K562 (cell line): Measurements from ENCODE around the gene GOLIM4. TPM values are rescaled to one million over a fixed set of nuclear protein-coding genes. Genes with fewer than 3 reads are reported as not detected.

Experiments used
- ATAC-seq: fragments of 200-7000 bp; cut with Tn5 transposase; 3 replicates; pipeline ENCODE4 v1.9.1; 2020; ENCODE audit warnings: moderate library complexity
- BruUV-seq: library from RNA; stranded (reverse); fragments of 400-500 nt; replicated peaks from 2 replicates; lab custom pipeline; 2021; lab: Mats Ljungman, UMichigan
- CTCF ChIA-PET: fragments of 300-600 bp; formaldehyde crosslinking; extraction: SDS; loops from one replicate; lab custom pipeline; 2021; ENCODE audit warnings: low intra/inter-chr PET ratio; lab: Yijun Ruan, JAX
- POLR2A ChIA-PET: fragments of 300-600, 350-650 bp; sonication (Branson Sonifier 250); formaldehyde crosslinking; extraction: SDS; loops from one replicate; lab custom pipeline; 2021; ENCODE audit warnings: antibody characterized with exemption, inconsistent platforms; lab: Yijun Ruan, JAX
- DNase-seq, 4 experiments: peaks; one replicate each; pipeline versions ENCODE4 v3.0.0 to v3.0.0-alpha.2; 2011 to 2018; ENCODE audit warnings: low spot score in 3 of 4, mixed read lengths in 3 of 4; ENCODE audit errors: extremely low read depth in 1 of 4
- FAIRE-seq: peaks from 2 replicates; lab custom pipeline; 2011; peaks lifted over from hg19 to GRCh38; lab: Jason Lieb, UNC
- H2AFZ ChIP-seq: 2 replicates; pipeline ENCODE4 v1.6.0; 2011; ENCODE audit warnings: low read depth, low read length, control low read depth, inconsistent platforms
- H3K27ac ChIP-seq: fragments of 200-600 bp; 3 replicates; pipeline ENCODE4 v1.8.0; 2011; ENCODE audit warnings: low read depth, mild to moderate bottlenecking, control low read depth, inconsistent platforms, low read length, moderate library complexity, mixed read lengths; ENCODE audit errors: extremely low read depth
- H3K27me3 ChIP-seq, 2 experiments: fragments of 300-600 bp in 1 of 2; 2 replicates in 1 of 2; 3 replicates in 1 of 2; pipeline versions ENCODE4 v1.6.0 to v1.8.0; 2011; ENCODE audit warnings: inconsistent platforms in 2 of 2, low read length in 2 of 2, mild to moderate bottlenecking in 1 of 2, mixed read lengths in 1 of 2, moderate library complexity in 1 of 2; ENCODE audit not compliant: control insufficient read depth in 2 of 2, insufficient read depth in 2 of 2
- H3K36me3 ChIP-seq: fragments of 300-600 bp; 3 replicates; pipeline ENCODE4 v1.8.0; 2011; ENCODE audit warnings: mild to moderate bottlenecking, low read length, inconsistent platforms; ENCODE audit not compliant: control insufficient read depth, insufficient read depth
- H3K4me1 ChIP-seq, 2 experiments: fragments of 200-600 bp in 1 of 2; replicated peaks in 1 of 2; 2 replicates in 1 of 2; 3 replicates in 1 of 2; pipeline versions ENCODE4 v1.5.1 to v1.8.0; 2011; ENCODE audit warnings: inconsistent platforms in 2 of 2, low read length in 2 of 2, mild to moderate bottlenecking in 1 of 2, mixed read lengths in 1 of 2, moderate library complexity in 1 of 2; ENCODE audit not compliant: control insufficient read depth in 2 of 2, insufficient read depth in 2 of 2
- H3K4me2 ChIP-seq: 2 replicates; pipeline ENCODE4 v1.6.1; 2011; ENCODE audit warnings: low read length, control low read depth, inconsistent platforms, mixed read lengths; ENCODE audit not compliant: insufficient read depth
- H3K4me3 ChIP-seq: fragments of 200-600 bp; sonication (generic), shearing (Covaris generic); 2 replicates; pipeline ENCODE4 v1.5.1; 2016; ENCODE audit warnings: control low read depth, inconsistent platforms
- H3K79me2 ChIP-seq: fragments of 200-600 bp; 3 replicates; pipeline ENCODE4 v1.8.0; 2011; ENCODE audit warnings: low read length, inconsistent platforms; ENCODE audit not compliant: control insufficient read depth, insufficient read depth
- H3K9ac ChIP-seq, 2 experiments: 2 replicates each; pipeline versions ENCODE4 v1.6.0 to v1.6.1; 2011; ENCODE audit warnings: low read depth in 2 of 2, low read length in 2 of 2, control low read depth in 1 of 2, inconsistent platforms in 1 of 2, mild to moderate bottlenecking in 1 of 2, mixed read lengths in 1 of 2; ENCODE audit not compliant: insufficient read depth in 1 of 2
- H3K9me1 ChIP-seq: one replicate; pipeline ENCODE4 v1.6.0; 2011; ENCODE audit warnings: inconsistent platforms, mild to moderate bottlenecking, low read length, moderate library complexity; ENCODE audit not compliant: control insufficient read depth, insufficient read depth
- H3K9me3 ChIP-seq: replicated peaks from 2 replicates; pipeline ENCODE4 v1.5.1; 2011; ENCODE audit warnings: low read depth, low read length, inconsistent platforms; ENCODE audit not compliant: control insufficient read depth, insufficient read depth
- H4K20me1 ChIP-seq: replicated peaks from 2 replicates; pipeline ENCODE4 v1.6.1; 2011; ENCODE audit warnings: low read length, inconsistent platforms, mixed read lengths; ENCODE audit not compliant: control insufficient read depth, insufficient read depth
- ARID4B ChIP-seq: sonication (generic); formaldehyde crosslinking; IDR thresholded peaks from 2 replicates; pipeline ENCODE4 v1.8.0; 2022; ENCODE audit warnings: mild to moderate bottlenecking, missing genetic modification reagents
- EP300 ChIP-seq: IDR thresholded peaks from 2 replicates; pipeline ENCODE4 v1.6.1; 2012; ENCODE audit warnings: low read length, improper control_type of control experiment
- ZNF134 ChIP-seq: fragments of 250-450 bp; sonication (Bioruptor Pico); conservative IDR thresholded peaks from 2 replicates; pipeline ENCODE4 v1.4.0; 2020
- ZNF140 ChIP-seq: fragments of 250-450 bp; sonication (Bioruptor Pico); IDR thresholded peaks from 2 replicates; pipeline ENCODE4 v1.8.0; 2021; ENCODE audit warnings: moderate library complexity, mild to moderate bottlenecking, inconsistent platforms
- ZNF395 ChIP-seq: fragments of 200-800 bp; sonication (Bioruptor generic); IDR thresholded peaks from 2 replicates; pipeline ENCODE4 v1.6.1; 2017; ENCODE audit warnings: missing genetic modification characterization, missing compliant biosample characterization
- WGBS: fragments of 100-300 bp; shearing (Covaris generic); methylation state at CpG from one replicate; pipeline ENCODE4 v1.1.6; 2016; ENCODE audit warnings: low coverage, mixed read lengths; ENCODE audit not compliant: insufficient coverage; ENCODE audit errors: missing lambda C conversion rate; 5-methylcytosine and 5-hydroxymethylcytosine counted together
- in situ Hi-C: fragments of 300-500 bp; cut with MboI; formaldehyde crosslinking; loops from 4 replicates; pipeline ENCODE4 v1.15.0; 2018; ENCODE audit warnings: inconsistent platforms, mixed read lengths
- intact Hi-C: fragments of 100-400 bp; cut with micrococcal nuclease; formaldehyde crosslinking; loops from 2 replicates; pipeline ENCODE4 v1.14.2; 2022
- polyA plus RNA-seq, 8 experiments: library from polyadenylated mRNA; depleted of rRNA in 4 of 8; stranded (reverse) in 5 of 8; unstranded in 3 of 8; fragments of >200 nt; fragmentation: Nextera tagmentation in 2 of 8; fragmentation: Illumina TruSeq in 1 of 8; extraction: Ambion mirVana in 2 of 8; extraction: Trizol in 1 of 8; gene quantifications; 2 replicates each; pipeline versions ENCODE4 v1.2.1 to v1.2.3, GENCODE V29; 2011 to 2014; ENCODE audit warnings: inconsistent platforms in 1 of 8, missing spikeins in 1 of 8
- total RNA-seq, 7 experiments: library from RNA; depleted of rRNA in 6 of 7; stranded (reverse); fragments of >200 nt in 6 of 7; fragmentation: Illumina TruSeq in 2 of 7; extraction: Trizol in 2 of 7; gene quantifications; 2 replicates each; pipeline versions ENCODE4 v1.2.1 to v1.2.3, GENCODE V29; 2011 to 2021; ENCODE audit warnings: low replicate concordance in 1 of 7

Gene GOLIM4
- total and polyA plus RNA-seq, 9 of the 15 experiments (the other 6 are each of a cell fraction or from before 2014, with no cell fraction given) = 9.3 to 39.4 (median 31.0) TPM

- Histone ChIP-seq H3K9me3 (no peaks in the 10 kb centered on the region; the same call in 1 of the 2 replicates), H3K9ac (no peak overlapping the region), H3K4me3 (no peak overlapping the region), H3K27ac (no peak overlapping the region), H2AFZ (no peak overlapping the region), H3K36me3 (no peaks in the 10 kb centered on the region), H3K4me2 (no peak overlapping the region), H3K27me3 (no peaks in the 10 kb centered on the region), H3K4me1 (no peaks in the 10 kb centered on the region), H3K79me2 (peaks cover 64% of the 10 kb centered on the region), H4K20me1 (0 out of 2 replicates have a peak, but pooled peaks cover 3% of the 10 kb centered on the region), H3K9me1 (no peaks in the 10 kb centered on the region)
- DNase-seq (no peak), ATAC-seq (no peak), FAIRE-seq (no peak)
- in situ Hi-C loops = no loop called here
- ChIA-PET POLR2A (interaction anchor here (1.4 to 1.7 kb wide), 3 partner anchors 22 to 105 kb away, joined by 3 to 5 read pairs (median 4); no protein-coding TSS in a partner anchor), CTCF (interaction anchor here (2.3 kb wide), 1 partner anchor 114 kb away, joined by 12 read pairs; no protein-coding TSS in a partner anchor)
- intact Hi-C loops = loop anchor here (1.0 kb wide), 1 partner anchor 114 kb away; no protein-coding TSS in a partner anchor
- WGBS = 66% methylated on average over 6 of the region's 9 CpGs
- TF ChIP-seq EP300 = no peak
- no peak for TF ChIP-seq ZNF395 (CRISPR knock-in tag)
- TF ChIP-seq ZNF134 = no peak
- no peak for TF ChIP-seq ARID4B (CRISPR knock-in tag)
- no peak for TF ChIP-seq ZNF140 (CRISPR knock-in tag)
- BruUV-seq = no TSS peak
Measured at GRCh38 chr3:168051531-168052471, 43.9 kb downstream of the GOLIM4 start.
